B cell (primary cell): ENCODE measurements around the gene CFL1. TPM values are rescaled to one million over a fixed set of nuclear protein-coding genes. Genes with fewer than 3 reads are reported as not detected.

ENCODE experiments used
- ATAC-seq: fragments of 200-7000 bp; cut with Tn5 transposase; one replicate; pipeline ENCODE4 v1.10.0; 2021; ENCODE audit warnings: low read depth, mild to moderate bottlenecking, moderate number of reproducible peaks, moderate library complexity
- CTCF ChIA-PET: fragments of 350-600 bp; sonication (Branson Sonifier 250); formaldehyde crosslinking; loops from one replicate; lab custom pipeline; 2021; ENCODE audit warnings: antibody characterized with exemption, inconsistent platforms; lab: Charles Lee
- POLR2A ChIA-PET: fragments of 350-600 bp; sonication (Branson Sonifier 250); formaldehyde crosslinking; loops from one replicate; lab custom pipeline; 2021; ENCODE audit warnings: antibody characterized with exemption; lab: Charles Lee
- DNase-seq: peaks from one replicate; pipeline ENCODE4 v3.0.0; 2013
- H2AFZ ChIP-seq: 2 replicates; pipeline ENCODE4 v1.6.1; 2012; ENCODE audit warnings: mild to moderate bottlenecking, low read depth, low read length; ENCODE audit not compliant: insufficient read depth, poor library complexity, severe bottlenecking
- H3K27ac ChIP-seq, 2 donors: 1 replicate in 1 of 2; 2 replicates in 1 of 2; pipeline ENCODE4 v1.5.1; 2012 to 2013; ENCODE audit warnings: low read length in 2 of 2, mild to moderate bottlenecking in 2 of 2, moderate library complexity in 1 of 2
- H3K27me3 ChIP-seq, 4 experiments: fragments of 200-600 bp in 1 of 4; sonication (generic) in 1 of 4; replicated peaks in 1 of 4; 1 replicate in 2 of 4; 2 replicates in 2 of 4; pipeline versions ENCODE4 v1.6.1 to v1.7.0; 2013 to 2016; ENCODE audit warnings: low read length in 3 of 4, mild to moderate bottlenecking in 2 of 4, mixed read lengths in 1 of 4, moderate library complexity in 1 of 4; ENCODE audit not compliant: insufficient read depth in 4 of 4, control insufficient read depth in 3 of 4; ENCODE audit errors: control extremely low read depth in 1 of 4
- H3K36me3 ChIP-seq, 2 experiments: replicated peaks in 1 of 2; 1 replicate in 1 of 2; 2 replicates in 1 of 2; pipeline versions ENCODE4 v1.6.1 to v1.7.1; 2013; ENCODE audit warnings: low read length in 1 of 2; ENCODE audit not compliant: insufficient read depth in 2 of 2, control insufficient read depth in 1 of 2; ENCODE audit errors: control extremely low read depth in 1 of 2, extremely low read depth in 1 of 2
- H3K4me1 ChIP-seq, 2 donors: fragments of 200-600 bp in 1 of 2; sonication (generic) in 1 of 2; 1 replicate in 1 of 2; 2 replicates in 1 of 2; pipeline versions ENCODE4 v1.5.1 to v1.6.1; 2013 to 2017; ENCODE audit warnings: low read length in 2 of 2; ENCODE audit not compliant: control insufficient read depth in 2 of 2, insufficient read depth in 2 of 2
- H3K4me2 ChIP-seq: replicated peaks from 2 replicates; pipeline ENCODE3; 2012; ENCODE audit warnings: mild to moderate bottlenecking, low read depth, low read length; ENCODE audit not compliant: poor library complexity, severe bottlenecking
- H3K4me3 ChIP-seq, 5 experiments: fragments of 200-600 bp in 1 of 5; sonication (generic) in 1 of 5; 1 replicate in 3 of 5; 2 replicates in 2 of 5; pipeline versions ENCODE4 v1.5.1 to v1.7.0; 2011 to 2016; ENCODE audit warnings: low read length in 4 of 5, mild to moderate bottlenecking in 4 of 5, low read depth in 2 of 5, control low read depth in 1 of 5, moderate library complexity in 1 of 5; ENCODE audit not compliant: insufficient read depth in 1 of 5; ENCODE audit errors: control extremely low read depth in 1 of 5, extremely low read depth in 1 of 5
- H3K79me2 ChIP-seq: fragments of 200-600 bp; sonication (generic); one replicate; pipeline ENCODE4 v1.6.0; 2016; ENCODE audit warnings: low read length; ENCODE audit not compliant: control insufficient read depth, insufficient read depth
- H3K9ac ChIP-seq: fragments of 200-600 bp; sonication (generic); 2 replicates; pipeline ENCODE4 v1.6.1; 2017; ENCODE audit warnings: mild to moderate bottlenecking, low read length, moderate library complexity
- H3K9me3 ChIP-seq, 3 donors: one replicate each; pipeline versions ENCODE4 v1.6.1 to v1.7.1; 2013; ENCODE audit warnings: low read length in 2 of 3; ENCODE audit not compliant: control insufficient read depth in 2 of 3, insufficient read depth in 1 of 3; ENCODE audit errors: control extremely low read depth in 1 of 3
- H4K20me1 ChIP-seq: 2 replicates; pipeline ENCODE4 v1.6.0; 2012; ENCODE audit warnings: mild to moderate bottlenecking, low read length; ENCODE audit not compliant: insufficient read depth, control insufficient read depth, poor library complexity, severe bottlenecking
- H3K27ac Mint-ChIP-seq: one replicate; pipeline ENCODE4 v1.8.0; 2021; ENCODE audit warnings: mixed read lengths
- H3K27me3 Mint-ChIP-seq: one replicate; pipeline ENCODE4 v1.8.0; 2021; ENCODE audit warnings: mixed read lengths
- H3K4me1 Mint-ChIP-seq: one replicate; pipeline ENCODE4 v1.8.0; 2021; ENCODE audit warnings: mixed read lengths
- H3K4me3 Mint-ChIP-seq: one replicate; pipeline ENCODE4 v1.8.0; 2021; ENCODE audit warnings: mixed read lengths
- H3K9me3 Mint-ChIP-seq: one replicate; pipeline ENCODE4 v1.8.0; 2022; ENCODE audit warnings: mixed read lengths; ENCODE audit not compliant: insufficient read depth
- EZH2 ChIP-seq: IDR thresholded peaks from 2 replicates; pipeline ENCODE4 v1.6.1; 2012; ENCODE audit warnings: borderline replicate concordance, low read depth, mild to moderate bottlenecking, moderate library complexity, low read length; ENCODE audit not compliant: insufficient read depth, poor library complexity, severe bottlenecking
- WGBS: methylation state at CpG from one replicate; pipeline ENCODE4 v1.1.5; 2013; ENCODE audit warnings: missing lambda C conversion rate; ENCODE audit not compliant: insufficient coverage; 5-methylcytosine and 5-hydroxymethylcytosine counted together
- intact Hi-C: fragments of 100-400 bp; cut with micrococcal nuclease; formaldehyde crosslinking; loops from one replicate; pipeline ENCODE4 v1.10.0; 2022
- polyA plus RNA-seq: library from polyadenylated mRNA; depleted of rRNA; stranded (reverse); fragments of >200 nt; gene quantifications from 2 replicates; pipeline ENCODE4 v1.2.3, GENCODE V29; 2012
- total RNA-seq, 2 donors: library from RNA; stranded (reverse); fragments of 120-200 nt in 1 of 2; gene quantifications; 1 replicate in 1 of 2; 2 replicates in 1 of 2; pipeline versions ENCODE4 v1.2.3 to v1.2.4, GENCODE V29; 2013 to 2022
- TF ChIP-seq, protein P1 (sequence below): fragments of 200-600 bp; IDR thresholded peaks from one replicate; pipeline ENCODE4 v1.8.0; 2022; ENCODE audit warnings: antibody characterized with exemption, mild to moderate bottlenecking

CFL1 gene
- total and polyA plus RNA-seq, 2 donors (not counting 1 experiment from before 2014, with no cell fraction given) = 455 to 990 TPM

DNA sequence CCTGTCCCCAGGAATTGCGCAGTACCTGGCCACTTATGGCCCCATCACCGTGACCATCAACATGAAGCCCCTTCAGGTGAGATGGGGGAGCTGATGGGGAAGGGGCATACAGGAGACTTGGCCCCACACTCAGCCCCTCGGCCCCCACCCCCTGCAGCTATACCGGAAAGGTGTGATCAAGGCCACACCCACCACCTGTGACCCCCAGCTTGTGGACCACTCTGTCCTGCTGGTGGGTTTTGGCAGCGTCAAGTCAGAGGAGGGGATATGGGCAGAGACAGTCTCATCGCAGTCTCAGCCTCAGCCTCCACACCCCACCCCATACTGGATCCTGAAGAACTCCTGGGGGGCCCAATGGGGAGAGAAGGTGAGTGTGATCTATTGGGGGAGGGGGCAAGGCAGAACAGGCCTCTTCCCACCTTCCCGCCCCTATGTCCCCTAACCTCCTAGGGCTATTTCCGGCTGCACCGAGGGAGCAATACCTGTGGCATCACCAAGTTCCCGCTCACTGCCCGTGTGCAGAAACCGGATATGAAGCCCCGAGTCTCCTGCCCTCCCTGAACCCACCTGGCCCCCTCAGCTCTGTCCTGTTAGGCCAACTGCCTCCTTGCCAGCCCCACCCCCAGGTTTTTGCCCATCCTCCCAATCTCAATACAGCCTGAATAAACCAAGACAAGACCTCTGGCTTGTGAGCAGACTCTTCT is 25.2 kb upstream of the CFL1 start:
- CTCF ChIA-PET = interaction anchor here (1.5 to 15.5 kb wide), 16 partner anchors 12 to 178 kb away, joined by 5 to 244 read pairs (median 16); partner anchors contain the start of genes AP5B1, C11orf68, CFL1 and FOSL1
- Histone ChIP-seq H3K4me3 (no peak overlapping the region), H3K4me2 (no peak overlapping the region), H3K36me3 (peaks cover 0 to 31% of the 10 kb centered on the region in 2 experiments), H3K79me2 (peaks cover 24% of the 10 kb centered on the region), H3K27me3 (no peaks in the 10 kb centered on the region), H3K4me1 (peaks cover 16 to 40% of the 10 kb centered on the region in 2 donors), H4K20me1 (peaks cover 5% of the 10 kb centered on the region), H3K9me3 (no peaks in the 10 kb centered on the region), H3K27ac (no peak overlapping the region), H3K9ac (no peak overlapping the region), H2AFZ (no peak overlapping the region)
- Mint-ChIP-seq H3K27me3 (no peaks in the 10 kb centered on the region), H3K4me3 (no peak overlapping the region), H3K4me1 (peaks cover 44% of the 10 kb centered on the region), H3K9me3 (no peaks in the 10 kb centered on the region), H3K27ac (no peak overlapping the region)
- no peak for ATAC-seq
- no peak for DNase-seq
- WGBS = 99% methylated on average over 9 of the region's 13 CpGs
- TF ChIP-seq, protein P1, sequence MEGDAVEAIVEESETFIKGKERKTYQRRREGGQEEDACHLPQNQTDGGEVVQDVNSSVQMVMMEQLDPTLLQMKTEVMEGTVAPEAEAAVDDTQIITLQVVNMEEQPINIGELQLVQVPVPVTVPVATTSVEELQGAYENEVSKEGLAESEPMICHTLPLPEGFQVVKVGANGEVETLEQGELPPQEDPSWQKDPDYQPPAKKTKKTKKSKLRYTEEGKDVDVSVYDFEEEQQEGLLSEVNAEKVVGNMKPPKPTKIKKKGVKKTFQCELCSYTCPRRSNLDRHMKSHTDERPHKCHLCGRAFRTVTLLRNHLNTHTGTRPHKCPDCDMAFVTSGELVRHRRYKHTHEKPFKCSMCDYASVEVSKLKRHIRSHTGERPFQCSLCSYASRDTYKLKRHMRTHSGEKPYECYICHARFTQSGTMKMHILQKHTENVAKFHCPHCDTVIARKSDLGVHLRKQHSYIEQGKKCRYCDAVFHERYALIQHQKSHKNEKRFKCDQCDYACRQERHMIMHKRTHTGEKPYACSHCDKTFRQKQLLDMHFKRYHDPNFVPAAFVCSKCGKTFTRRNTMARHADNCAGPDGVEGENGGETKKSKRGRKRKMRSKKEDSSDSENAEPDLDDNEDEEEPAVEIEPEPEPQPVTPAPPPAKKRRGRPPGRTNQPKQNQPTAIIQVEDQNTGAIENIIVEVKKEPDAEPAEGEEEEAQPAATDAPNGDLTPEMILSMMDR = no peak
- TF ChIP-seq EZH2 = no peak
- intact Hi-C loops = no loop called here
- POLR2A ChIA-PET = interaction anchor here (0.6 to 3.3 kb wide), 2 partner anchors 24 to 163 kb away, joined by 4 to 13 read pairs; partner anchors contain the start of genes CFL1, MUS81 and RNASEH2C
